PFSK-1 (cell line): ENCODE data around the gene F10.

ENCODE experiments used
- FOXP2 ChIP-seq: optimal IDR thresholded peaks from 2 replicates; pipeline ENCODE3; 2011; ENCODE audit warnings: borderline replicate concordance, control low read depth, inconsistent platforms; ENCODE audit not compliant: insufficient read depth; ENCODE audit errors: extremely low read length, extremely low read depth
- POLR2AphosphoS5 ChIP-seq: IDR thresholded peaks from 2 replicates; pipeline ENCODE4 v1.6.1; 2012; ENCODE audit warnings: low read depth, mild to moderate bottlenecking, control low read depth, low read length, moderate library complexity
- SIN3A ChIP-seq: IDR thresholded peaks from 2 replicates; pipeline ENCODE4 v1.6.1; 2012; ENCODE audit warnings: mild to moderate bottlenecking, low read length, moderate library complexity, borderline replicate concordance; ENCODE audit not compliant: insufficient read depth
- TAF1 ChIP-seq: IDR thresholded peaks from 2 replicates; pipeline ENCODE4 v1.6.1; 2012; ENCODE audit warnings: low read length, control low read depth, borderline replicate concordance; ENCODE audit not compliant: insufficient read depth
- TF ChIP-seq, protein P1 (sequence below), 2 experiments: IDR thresholded peaks; 2 replicates each; pipeline versions ENCODE4 v1.6.1 to v1.8.0; 2011 to 2012; ENCODE audit warnings: low read depth in 2 of 2, low read length in 2 of 2, control low read depth in 1 of 2, inconsistent platforms in 1 of 2, mild to moderate bottlenecking in 1 of 2, moderate library complexity in 1 of 2; ENCODE audit not compliant: insufficient read depth in 1 of 2

F10 gene

DNA sequence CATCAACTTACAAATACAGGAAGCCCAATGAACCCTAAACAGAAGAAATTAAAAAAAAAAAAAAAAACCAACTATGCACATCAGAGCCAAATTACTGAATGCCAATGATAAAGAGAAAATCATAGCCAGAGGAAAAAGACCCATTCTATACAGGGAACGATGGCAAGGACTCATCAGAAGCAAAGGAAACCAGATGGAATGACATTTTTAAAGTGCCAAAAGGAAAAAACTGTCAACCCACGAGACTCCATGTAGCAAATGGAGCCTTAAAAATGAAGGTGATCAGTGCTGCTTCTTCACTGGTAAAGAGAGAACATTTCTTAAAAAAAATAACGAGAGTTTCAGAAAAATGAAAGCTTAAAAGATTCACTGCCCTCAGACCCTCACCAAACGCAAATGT lies 67.6 kb downstream of the F10 start:
- TF ChIP-seq SIN3A (no peak), POLR2AphosphoS5 (no peak), TAF1 (no peak), FOXP2 (no peak)
- TF ChIP-seq, protein P1, sequence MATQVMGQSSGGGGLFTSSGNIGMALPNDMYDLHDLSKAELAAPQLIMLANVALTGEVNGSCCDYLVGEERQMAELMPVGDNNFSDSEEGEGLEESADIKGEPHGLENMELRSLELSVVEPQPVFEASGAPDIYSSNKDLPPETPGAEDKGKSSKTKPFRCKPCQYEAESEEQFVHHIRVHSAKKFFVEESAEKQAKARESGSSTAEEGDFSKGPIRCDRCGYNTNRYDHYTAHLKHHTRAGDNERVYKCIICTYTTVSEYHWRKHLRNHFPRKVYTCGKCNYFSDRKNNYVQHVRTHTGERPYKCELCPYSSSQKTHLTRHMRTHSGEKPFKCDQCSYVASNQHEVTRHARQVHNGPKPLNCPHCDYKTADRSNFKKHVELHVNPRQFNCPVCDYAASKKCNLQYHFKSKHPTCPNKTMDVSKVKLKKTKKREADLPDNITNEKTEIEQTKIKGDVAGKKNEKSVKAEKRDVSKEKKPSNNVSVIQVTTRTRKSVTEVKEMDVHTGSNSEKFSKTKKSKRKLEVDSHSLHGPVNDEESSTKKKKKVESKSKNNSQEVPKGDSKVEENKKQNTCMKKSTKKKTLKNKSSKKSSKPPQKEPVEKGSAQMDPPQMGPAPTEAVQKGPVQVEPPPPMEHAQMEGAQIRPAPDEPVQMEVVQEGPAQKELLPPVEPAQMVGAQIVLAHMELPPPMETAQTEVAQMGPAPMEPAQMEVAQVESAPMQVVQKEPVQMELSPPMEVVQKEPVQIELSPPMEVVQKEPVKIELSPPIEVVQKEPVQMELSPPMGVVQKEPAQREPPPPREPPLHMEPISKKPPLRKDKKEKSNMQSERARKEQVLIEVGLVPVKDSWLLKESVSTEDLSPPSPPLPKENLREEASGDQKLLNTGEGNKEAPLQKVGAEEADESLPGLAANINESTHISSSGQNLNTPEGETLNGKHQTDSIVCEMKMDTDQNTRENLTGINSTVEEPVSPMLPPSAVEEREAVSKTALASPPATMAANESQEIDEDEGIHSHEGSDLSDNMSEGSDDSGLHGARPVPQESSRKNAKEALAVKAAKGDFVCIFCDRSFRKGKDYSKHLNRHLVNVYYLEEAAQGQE (IDR thresholded peaks at IDR 0.05; ENCODE audit: insufficient read depth in 1 of 2, low read depth in 2 of 2, low read length in 2 of 2) = no peak

DNA sequence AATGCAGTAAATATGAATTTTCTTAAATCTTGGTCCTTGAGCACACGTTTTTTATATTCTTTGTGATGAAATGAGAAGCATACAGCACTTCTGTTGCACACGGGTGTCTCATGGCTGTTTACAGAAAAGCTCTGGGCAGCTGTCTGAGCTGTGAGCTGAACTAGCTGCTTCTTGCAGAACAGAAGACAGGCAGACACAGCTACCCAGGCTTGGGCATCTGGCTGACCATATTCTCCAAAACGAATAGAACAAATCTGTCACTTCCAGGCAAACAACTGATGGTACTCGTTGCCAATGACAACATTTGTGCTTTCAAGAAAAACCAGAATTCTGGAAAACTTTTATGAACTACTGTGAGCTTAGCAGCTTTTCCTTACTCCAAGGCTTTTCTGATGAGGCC lies 69.7 kb downstream of the F10 start:
- TF ChIP-seq, protein P1 (IDR thresholded peaks at IDR 0.05; ENCODE audit: insufficient read depth in 1 of 2, low read depth in 2 of 2, low read length in 2 of 2) = no peak
- TF ChIP-seq POLR2AphosphoS5 (no peak), TAF1 (no peak), SIN3A (no peak), FOXP2 (no peak)

DNA sequence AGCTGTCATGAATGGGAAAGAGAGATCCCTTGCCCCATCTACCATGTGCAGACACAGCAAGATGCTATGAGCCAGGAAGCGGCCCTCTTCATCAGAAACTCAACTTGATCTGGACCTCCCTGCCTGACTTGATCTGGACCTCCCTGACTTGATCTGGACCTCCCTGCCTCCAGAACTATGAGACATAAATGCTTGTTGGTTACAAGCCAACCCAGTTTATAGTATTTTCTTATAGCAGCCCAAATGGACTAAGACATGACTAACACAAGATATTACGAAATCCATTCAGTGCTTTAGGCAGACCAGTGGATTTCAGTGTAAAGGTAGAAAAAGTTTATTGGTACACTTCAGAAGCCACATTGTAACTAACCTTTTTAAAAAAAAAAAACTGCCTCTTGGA lies 70.3 kb downstream of the F10 start:
- TF ChIP-seq POLR2AphosphoS5 (no peak), TAF1 (no peak), SIN3A (no peak), FOXP2 (no peak)
- TF ChIP-seq, protein P1 (IDR thresholded peaks at IDR 0.05; ENCODE audit: insufficient read depth in 1 of 2, low read depth in 2 of 2, low read length in 2 of 2) = no peak

DNA sequence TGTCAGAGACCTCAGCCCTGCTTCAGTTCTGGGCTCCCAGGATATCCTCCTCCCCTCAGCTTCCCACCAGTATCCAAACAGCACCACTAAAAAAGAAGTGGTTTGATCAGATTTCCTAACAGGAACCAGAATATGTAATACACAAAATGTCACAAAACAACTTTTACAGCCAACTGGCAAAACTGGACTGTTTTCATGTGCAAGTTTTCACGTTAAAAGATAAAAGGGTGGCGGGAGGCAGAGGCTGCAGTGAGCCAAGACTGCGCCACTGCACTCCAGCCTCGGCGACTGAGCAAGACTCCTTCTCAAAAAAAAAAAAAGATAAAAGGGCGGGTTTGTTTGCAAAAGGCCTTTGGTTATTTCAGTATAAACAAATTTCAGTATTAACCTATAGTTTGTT lies 72.8 kb downstream of the F10 start:
- TF ChIP-seq FOXP2 (no peak), POLR2AphosphoS5 (no peak), SIN3A (no peak), TAF1 (no peak)
- TF ChIP-seq, protein P1 (IDR thresholded peaks at IDR 0.05; ENCODE audit: insufficient read depth in 1 of 2, low read depth in 2 of 2, low read length in 2 of 2) = no peak

DNA sequence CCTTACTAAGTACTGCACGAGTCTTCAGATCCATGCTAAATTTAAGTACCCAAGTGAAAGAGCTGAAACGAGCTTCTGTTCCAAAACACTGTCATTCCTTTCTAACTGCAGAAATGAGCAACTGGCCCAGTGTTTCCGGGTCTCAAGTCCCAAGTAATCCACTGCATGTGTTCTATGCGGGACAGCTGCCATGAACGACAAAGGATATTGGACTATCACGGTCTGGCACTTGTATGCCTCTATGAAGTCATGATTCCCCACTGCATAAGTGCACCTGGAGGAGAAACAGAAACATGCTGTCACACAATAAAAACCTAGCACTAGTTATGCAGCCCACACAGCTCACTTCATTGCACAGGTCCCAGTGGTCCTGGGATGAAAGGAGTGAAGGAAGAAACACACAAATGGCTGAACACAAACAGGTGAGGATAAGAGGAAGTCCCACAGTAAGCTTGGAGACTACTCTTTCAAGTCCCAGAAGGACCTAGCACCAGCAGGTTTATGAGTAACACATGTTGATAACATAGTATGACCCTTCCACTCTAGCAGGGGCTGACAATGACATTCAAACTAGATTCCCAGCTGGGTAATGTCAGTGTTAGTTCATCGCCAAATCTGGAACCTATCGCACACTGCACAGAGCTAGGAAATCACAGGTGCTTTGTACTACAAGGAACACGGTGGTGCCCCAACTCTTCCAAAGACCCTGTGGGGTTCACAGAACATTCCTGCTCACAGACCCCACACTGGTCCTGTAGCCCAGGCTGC lies 74.6 kb downstream of the F10 start:
- TF ChIP-seq SIN3A = no peak
- TF ChIP-seq, protein P1 (IDR thresholded peaks at IDR 0.05; ENCODE audit: insufficient read depth in 1 of 2, low read depth in 2 of 2, low read length in 2 of 2) = no peak
- TF ChIP-seq TAF1 = no peak
- no peak for TF ChIP-seq POLR2AphosphoS5
- TF ChIP-seq FOXP2 = no peak
